HTERT RPE-1 (cell line): Measurements from ENCODE around the gene PDP2.

Experiments
- in situ Hi-C: fragments of 300-500 bp; cut with MboI; formaldehyde crosslinking; loops from 4 replicates; pipeline ENCODE4 v1.14.3; 2020; ENCODE audit warnings: low sequenced_read_pairs

PDP2 gene

GRCh38 chr16:66902648-66903543, 22.6 kb downstream of the PDP2 start:
- in situ Hi-C loops, result no loop called here

GRCh38 chr16:66903544-66904427, 23.5 kb downstream of the PDP2 start:
- in situ Hi-C loops, result no loop called here

- in situ Hi-C loops, result no loop called here
Observed at GRCh38 chr16:66904428-66904845, 24.1 kb downstream of the PDP2 start.

- in situ Hi-C loops, result no loop called here
Observed at GRCh38 chr16:66904846-66905632, 24.7 kb downstream of the PDP2 start.

- in situ Hi-C loops, result no loop called here
Observed at GRCh38 chr16:66905633-66906539, 25.6 kb downstream of the PDP2 start.

- in situ Hi-C loops, result no loop called here
Observed at GRCh38 chr16:66906916-66907836, 26.9 kb downstream of the PDP2 start.

GRCh38 chr16:66908116-66908515, 27.8 kb downstream of the PDP2 start:
- in situ Hi-C loops, result no loop called here

GRCh38 chr16:66908762-66909559, 28.6 kb downstream of the PDP2 start:
- in situ Hi-C loops, result no loop called here

GRCh38 chr16:66910175-66910940, 30.0 kb downstream of the PDP2 start:
- in situ Hi-C loops, result no loop called here

- in situ Hi-C loops, result no loop called here
Observed at GRCh38 chr16:66911112-66911511, 30.8 kb downstream of the PDP2 start.

- in situ Hi-C loops, result no loop called here
Observed at GRCh38 chr16:66911801-66912200, 31.5 kb downstream of the PDP2 start.

GRCh38 chr16:66913081-66913480, 32.8 kb downstream of the PDP2 start:
- in situ Hi-C loops, result no loop called here

- in situ Hi-C loops, result no loop called here
Observed at GRCh38 chr16:66913711-66914110, 33.4 kb downstream of the PDP2 start.

GRCh38 chr16:66914541-66914940, 34.2 kb downstream of the PDP2 start:
- in situ Hi-C loops, result no loop called here

GRCh38 chr16:66915041-66915440, 34.7 kb downstream of the PDP2 start:
- in situ Hi-C loops, result no loop called here

GRCh38 chr16:66916518-66916917, 36.2 kb downstream of the PDP2 start:
- in situ Hi-C loops, result no loop called here

GRCh38 chr16:66917741-66918140, 37.4 kb downstream of the PDP2 start:
- in situ Hi-C loops, result no loop called here
